MM.1S (cell line): ENCODE results near the gene PNMA5.
"Not testable (repeated sequence)": the region's sequence is repeated elsewhere in the genome, so short reads cannot be mapped to it uniquely, and the experiment has no call there.

Experiments
- DNase-seq: peaks from one replicate; pipeline ENCODE4 v3.0.0-alpha.2; 2015
- H2AFZ ChIP-seq: fragments of 300-600 bp; sonication (generic); 2 replicates; pipeline ENCODE4 v1.6.0; 2016; ENCODE audit warnings: antibody characterized with exemption, low read length
- H3F3A ChIP-seq: fragments of 300-600 bp; sonication (generic); 2 replicates; pipeline ENCODE4 v1.6.1; 2016; ENCODE audit warnings: mild to moderate bottlenecking, antibody characterized with exemption, low read length, moderate library complexity, mixed read lengths; ENCODE audit not compliant: insufficient read depth
- H3K27ac ChIP-seq: fragments of 300-600 bp; sonication (generic); 2 replicates; pipeline ENCODE4 v1.5.1; 2016; ENCODE audit warnings: mild to moderate bottlenecking, low read length
- H3K27me3 ChIP-seq: fragments of 300-600 bp; sonication (generic); replicated peaks from 2 replicates; pipeline ENCODE4 v1.6.0; 2016; ENCODE audit warnings: low read length; ENCODE audit not compliant: insufficient read depth
- H3K36me3 ChIP-seq: fragments of 300-600 bp; sonication (generic); replicated peaks from 2 replicates; pipeline ENCODE4 v1.6.1; 2016; ENCODE audit warnings: mild to moderate bottlenecking, low read length, mixed read lengths; ENCODE audit not compliant: insufficient read depth
- H3K4me1 ChIP-seq: fragments of 300-600 bp; sonication (generic); 2 replicates; pipeline ENCODE4 v1.6.1; 2016; ENCODE audit warnings: low read length, mixed read lengths
- H3K4me2 ChIP-seq: fragments of 300-600 bp; sonication (generic); 2 replicates; pipeline ENCODE4 v1.6.0; 2016; ENCODE audit warnings: low read depth, low read length
- H3K4me3 ChIP-seq: fragments of 300-600 bp; sonication (generic); 2 replicates; pipeline ENCODE4 v1.5.1; 2016; ENCODE audit warnings: low read length, mixed read lengths
- H3K79me2 ChIP-seq: fragments of 300-600 bp; sonication (generic); 2 replicates; pipeline ENCODE4 v1.6.1; 2016; ENCODE audit warnings: mixed run types, low read length, mixed read lengths
- H3K9ac ChIP-seq: fragments of 300-600 bp; sonication (generic); 2 replicates; pipeline ENCODE4 v1.6.1; 2016; ENCODE audit warnings: low read length, mixed read lengths
- H3K9me2 ChIP-seq: fragments of 300-600 bp; sonication (generic); replicated peaks from 2 replicates; pipeline ENCODE4 v1.6.1; 2016; ENCODE audit warnings: mild to moderate bottlenecking, low read length, mixed read lengths; ENCODE audit not compliant: insufficient read depth
- H3K9me3 ChIP-seq: fragments of 300-600 bp; sonication (generic); replicated peaks from 2 replicates; pipeline ENCODE4 v1.6.1; 2016; ENCODE audit warnings: mild to moderate bottlenecking, low read length, mixed read lengths; ENCODE audit not compliant: insufficient read depth
- H4K20me1 ChIP-seq: fragments of 300-600 bp; sonication (generic); 2 replicates; pipeline ENCODE4 v1.6.1; 2016; ENCODE audit warnings: mild to moderate bottlenecking, low read length, moderate library complexity, mixed read lengths; ENCODE audit not compliant: insufficient read depth
- EZH2 ChIP-seq: fragments of 300-600 bp; sonication (generic); optimal IDR thresholded peaks from 2 replicates; pipeline ENCODE3; 2017; ENCODE audit warnings: low read depth, mild to moderate bottlenecking, antibody characterized with exemption, low read length, mixed read lengths
- EZH2phosphoT487 ChIP-seq: fragments of 300-600 bp; sonication (generic); IDR thresholded peaks from 2 replicates; pipeline ENCODE4 v1.6.1; 2018; ENCODE audit warnings: antibody characterized with exemption, low read length
- TF ChIP-seq, protein P1 (sequence below): fragments of 300-600 bp; sonication (generic); IDR thresholded peaks from 2 replicates; pipeline ENCODE4 v1.5.1; 2016; ENCODE audit warnings: antibody characterized with exemption, low read length, mixed read lengths

The PNMA5 gene

DNA sequence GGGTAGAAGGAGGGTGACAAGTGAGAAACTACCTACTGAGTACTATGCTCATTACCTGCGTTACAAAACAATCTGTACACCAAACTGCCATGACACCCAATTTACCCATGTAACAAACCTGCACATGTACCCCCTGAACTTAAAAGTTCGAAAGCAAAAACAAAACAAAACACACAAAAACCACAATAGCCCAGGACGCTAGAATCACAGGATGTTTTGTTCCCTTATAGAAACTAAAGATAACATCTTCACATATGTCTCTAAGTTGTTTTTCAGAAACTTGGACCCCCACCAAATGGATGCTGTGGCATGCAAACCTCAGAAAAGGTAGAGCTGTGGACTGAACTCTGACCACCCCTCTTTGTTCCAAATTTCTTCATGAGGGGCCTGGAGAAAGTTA, 25.2 kb upstream of the PNMA5 start:
- Histone ChIP-seq H2AFZ (no peak overlapping the region), H3K4me1 (no peaks in the 10 kb centered on the region), H3K79me2 (no peaks in the 10 kb centered on the region), H4K20me1 (no peaks in the 10 kb centered on the region), H3K36me3 (no peaks in the 10 kb centered on the region), H3K4me3 (no peak overlapping the region), H3K9me2 (no peaks in the 10 kb centered on the region), H3K27ac (no peak overlapping the region), H3K4me2 (no peak overlapping the region), H3K9ac (no peak overlapping the region), H3K9me3 (no peaks in the 10 kb centered on the region), H3K27me3 (no peaks in the 10 kb centered on the region; the same call in 1 of the 2 replicates), H3F3A (no peaks in the 10 kb centered on the region)
- no peak for DNase-seq
- TF ChIP-seq, protein P1, sequence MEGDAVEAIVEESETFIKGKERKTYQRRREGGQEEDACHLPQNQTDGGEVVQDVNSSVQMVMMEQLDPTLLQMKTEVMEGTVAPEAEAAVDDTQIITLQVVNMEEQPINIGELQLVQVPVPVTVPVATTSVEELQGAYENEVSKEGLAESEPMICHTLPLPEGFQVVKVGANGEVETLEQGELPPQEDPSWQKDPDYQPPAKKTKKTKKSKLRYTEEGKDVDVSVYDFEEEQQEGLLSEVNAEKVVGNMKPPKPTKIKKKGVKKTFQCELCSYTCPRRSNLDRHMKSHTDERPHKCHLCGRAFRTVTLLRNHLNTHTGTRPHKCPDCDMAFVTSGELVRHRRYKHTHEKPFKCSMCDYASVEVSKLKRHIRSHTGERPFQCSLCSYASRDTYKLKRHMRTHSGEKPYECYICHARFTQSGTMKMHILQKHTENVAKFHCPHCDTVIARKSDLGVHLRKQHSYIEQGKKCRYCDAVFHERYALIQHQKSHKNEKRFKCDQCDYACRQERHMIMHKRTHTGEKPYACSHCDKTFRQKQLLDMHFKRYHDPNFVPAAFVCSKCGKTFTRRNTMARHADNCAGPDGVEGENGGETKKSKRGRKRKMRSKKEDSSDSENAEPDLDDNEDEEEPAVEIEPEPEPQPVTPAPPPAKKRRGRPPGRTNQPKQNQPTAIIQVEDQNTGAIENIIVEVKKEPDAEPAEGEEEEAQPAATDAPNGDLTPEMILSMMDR = no peak
- TF ChIP-seq EZH2 (no peak), EZH2phosphoT487 (no peak)

DNA sequence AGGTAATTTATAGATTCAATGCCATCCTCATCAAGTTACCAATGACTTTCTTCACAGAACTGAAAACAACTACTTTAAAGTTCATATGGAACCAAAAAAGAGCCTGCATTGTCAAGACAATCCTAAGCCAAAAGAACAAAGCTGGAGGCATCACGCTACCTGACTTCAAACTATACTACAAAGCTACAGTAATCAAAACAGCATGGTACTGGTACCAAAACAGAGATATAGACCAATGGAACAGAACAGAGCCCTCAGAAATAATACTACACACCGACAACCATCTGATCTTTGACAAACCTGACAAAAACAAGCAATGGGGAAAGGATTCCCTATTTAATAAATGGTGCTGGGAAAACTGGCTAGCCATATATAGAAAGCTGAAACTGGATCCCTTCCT, 23.3 kb upstream of the PNMA5 start:
- not testable (repeated sequence) for H4K20me1 ChIP-seq, H3F3A ChIP-seq, DNase-seq, H3K4me3 ChIP-seq, H3K4me1 ChIP-seq, H3K4me2 ChIP-seq, H3K27me3 ChIP-seq, H3K79me2 ChIP-seq, H3K36me3 ChIP-seq, H3K9ac ChIP-seq, H3K9me3 ChIP-seq, H3K9me2 ChIP-seq, H3K27ac ChIP-seq, H2AFZ ChIP-seq

DNA sequence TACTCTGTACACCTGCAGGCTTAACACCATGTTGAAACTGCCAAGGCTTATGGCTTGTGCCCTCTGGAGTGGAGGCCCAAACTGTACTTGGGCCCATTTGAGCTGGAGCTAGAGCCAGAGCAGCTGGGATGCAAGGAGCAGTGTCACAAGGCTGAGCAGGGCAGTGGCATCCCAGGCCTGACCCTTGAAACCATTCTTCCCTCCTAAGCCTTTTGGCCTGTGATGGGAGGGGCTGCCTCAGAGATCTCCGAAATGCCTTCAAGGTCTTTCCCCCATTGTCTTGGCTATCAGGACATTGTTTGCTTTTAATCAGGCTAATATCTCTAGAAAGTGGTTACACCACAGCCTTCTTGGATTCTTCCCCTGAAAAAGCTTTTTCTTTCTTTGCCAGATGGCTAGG, 10.9 kb upstream of the PNMA5 start:
- Histone ChIP-seq H3K27ac (no peak overlapping the region), H3K79me2 (no peaks in the 10 kb centered on the region), H3K9me3 (no peaks in the 10 kb centered on the region), H3K36me3 (no peaks in the 10 kb centered on the region), H3K9me2 (no peaks in the 10 kb centered on the region), H3K4me2 (no peak overlapping the region), H3K4me1 (no peaks in the 10 kb centered on the region), H2AFZ (no peak overlapping the region), H3K9ac (no peak overlapping the region), H3F3A (no peaks in the 10 kb centered on the region), H3K27me3 (no peaks in the 10 kb centered on the region), H4K20me1 (no peaks in the 10 kb centered on the region), H3K4me3 (no peak overlapping the region)
- DNase-seq = no peak
- TF ChIP-seq EZH2 = no peak
- TF ChIP-seq EZH2phosphoT487 = no peak
- TF ChIP-seq, protein P1 = no peak

DNA sequence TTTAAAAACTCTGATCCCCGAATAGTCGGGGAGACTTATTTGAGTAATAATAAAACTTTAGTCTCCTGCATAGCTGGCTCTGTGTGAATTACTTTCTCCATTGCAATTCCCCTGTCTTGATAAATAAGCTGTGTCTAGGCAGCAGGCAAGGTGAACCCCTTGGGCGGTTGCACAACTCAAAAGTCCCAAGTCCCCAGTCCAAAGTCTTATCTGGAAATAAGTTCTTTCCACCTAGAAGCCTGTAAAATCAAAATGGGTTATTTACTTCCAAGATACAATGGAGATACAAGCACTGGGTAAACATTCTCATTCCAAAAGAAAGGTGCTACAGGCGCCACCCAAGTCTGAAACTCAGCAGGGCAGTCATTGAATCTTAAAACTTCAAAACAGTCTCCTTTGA, 10.1 kb upstream of the PNMA5 start:
- TF ChIP-seq, protein P1 = no peak
- TF ChIP-seq EZH2phosphoT487 = no peak
- TF ChIP-seq EZH2 = no peak

DNA sequence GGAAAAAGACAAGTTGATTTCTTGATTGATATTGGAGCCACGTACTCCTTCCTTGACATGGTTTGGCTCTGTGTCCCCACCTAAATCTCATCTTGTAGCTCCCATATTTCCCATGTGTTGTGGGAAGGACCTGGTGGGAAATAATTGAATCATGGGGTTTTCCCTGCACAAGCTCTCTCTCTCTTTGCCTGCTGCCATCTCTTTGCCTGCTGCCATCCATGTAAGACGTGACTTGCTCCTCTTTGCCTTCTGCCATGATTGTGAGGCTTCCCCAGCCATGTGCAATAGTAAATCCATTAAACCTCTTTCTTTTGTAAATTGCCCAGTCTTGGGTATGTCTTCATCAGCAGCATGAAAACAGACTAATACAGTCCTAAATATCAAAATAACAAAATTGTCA, 8.3 kb upstream of the PNMA5 start:
- not testable (repeated sequence) for H3K27me3 ChIP-seq, H3F3A ChIP-seq, H3K9me3 ChIP-seq, H3K36me3 ChIP-seq, H3K79me2 ChIP-seq, H3K4me3 ChIP-seq, H3K27ac ChIP-seq, H2AFZ ChIP-seq, H3K9me2 ChIP-seq, H3K9ac ChIP-seq, H3K4me2 ChIP-seq, DNase-seq, H3K4me1 ChIP-seq, H4K20me1 ChIP-seq

More for the DNA sequence above, 10.1 kb upstream of the PNMA5 start:
- Histone ChIP-seq H3K4me2 (no peak overlapping the region), H4K20me1 (no peaks in the 10 kb centered on the region), H3K36me3 (no peaks in the 10 kb centered on the region), H3K27ac (no peak overlapping the region), H2AFZ (no peak overlapping the region), H3F3A (no peaks in the 10 kb centered on the region), H3K9me2 (no peaks in the 10 kb centered on the region), H3K79me2 (no peaks in the 10 kb centered on the region), H3K4me1 (no peaks in the 10 kb centered on the region), H3K9ac (no peak overlapping the region), H3K4me3 (no peak overlapping the region), H3K9me3 (no peaks in the 10 kb centered on the region), H3K27me3 (no peaks in the 10 kb centered on the region)
- DNase-seq = no peak
